ENCODE measurements around the gene MACROD1.

Gene MACROD1

GRCh38 chr11:64186492-64187165 lies 20.7 kb upstream of the MACROD1 start:
- Histone ChIP-seq H3K36me3 (ENCODE audit: control insufficient read depth in 5 of 5, insufficient read depth in 5 of 5, low read length in 5 of 5) (peaks cover 0 to 4% (median 0%) of the 10 kb centered on the region in 5 donors), H3K4me1 (ENCODE audit: control insufficient read depth in 5 of 5, insufficient read depth in 5 of 5, low read length in 5 of 5) (peaks cover 6 to 35% (median 28%) of the 10 kb centered on the region in 5 donors), H3K9me3 (ENCODE audit: control insufficient read depth in 5 of 5, low read length in 5 of 5) (no peaks in the 10 kb centered on the region), H3K9ac (ENCODE audit: low read length in 5 of 5) (peak overlapping the region in 1 of 5 donors; percentile 24), H3K27ac (ENCODE audit: low read depth, low read length) (no peak overlapping the region), H3K4me3 (ENCODE audit: low read depth in 1 of 5, low read length in 5 of 5) (no peak overlapping the region), H3K27me3 (ENCODE audit: control insufficient read depth in 5 of 5, insufficient read depth in 4 of 5, low read length in 5 of 5) (peaks cover 0 to 2% (median 0%) of the 10 kb centered on the region in 5 donors)

GRCh38 chr11:64185693-64186491 lies 20.0 kb upstream of the MACROD1 start, which contains the start of gene STIP1:
TSS of gene STIP1 (plus strand) at chr11:64186171. CDS start at chr11:64186262, 91 bp downstream.
- H3K4me3 ChIP-seq (ENCODE audit: low read depth in 1 of 5, low read length in 5 of 5): peak within 1 kb of the TSS; percentile 65 to 85 (median 77)

GRCh38 chr11:64185175-64185692 lies 19.3 kb upstream of the MACROD1 start:
- Histone ChIP-seq H3K9ac (ENCODE audit: low read length in 5 of 5) (peak overlapping the region; percentile 80 to 92 (median 88)), H3K27me3 (ENCODE audit: control insufficient read depth in 5 of 5, insufficient read depth in 4 of 5, low read length in 5 of 5) (peaks cover 0 to 2% (median 0%) of the 10 kb centered on the region in 5 donors), H3K36me3 (ENCODE audit: control insufficient read depth in 5 of 5, insufficient read depth in 5 of 5, low read length in 5 of 5) (peaks cover 0 to 4% (median 0%) of the 10 kb centered on the region in 5 donors), H3K9me3 (ENCODE audit: control insufficient read depth in 5 of 5, low read length in 5 of 5) (no peaks in the 10 kb centered on the region), H3K27ac (ENCODE audit: low read depth, low read length) (no peak overlapping the region), H3K4me1 (ENCODE audit: control insufficient read depth in 5 of 5, insufficient read depth in 5 of 5, low read length in 5 of 5) (peaks cover 8 to 47% (median 38%) of the 10 kb centered on the region in 5 donors), H3K4me3 (ENCODE audit: low read depth in 1 of 5, low read length in 5 of 5) (peak overlapping the region; percentile 65 to 85 (median 77))

More at GRCh38 chr11:64185693-64186491, 20.0 kb upstream of the MACROD1 start, which contains the start of gene STIP1:
- H3K4me1 ChIP-seq (ENCODE audit: control insufficient read depth in 5 of 5, insufficient read depth in 5 of 5, low read length in 5 of 5): peaks cover 8 to 42% (median 36%) of the 10 kb centered on the region in 5 donors
- peak within 1 kb of the TSS; percentile 80 to 92 (median 88) for H3K9ac ChIP-seq (ENCODE audit: low read length in 5 of 5)
- H3K36me3 ChIP-seq (ENCODE audit: control insufficient read depth in 5 of 5, insufficient read depth in 5 of 5, low read length in 5 of 5): peaks cover 0 to 4% (median 0%) of the 10 kb centered on the region in 5 donors
- H3K9me3 ChIP-seq (ENCODE audit: control insufficient read depth in 5 of 5, low read length in 5 of 5): no peaks in the 10 kb centered on the region
- H3K27me3 ChIP-seq (ENCODE audit: control insufficient read depth in 5 of 5, insufficient read depth in 4 of 5, low read length in 5 of 5): peaks cover 0 to 2% (median 0%) of the 10 kb centered on the region in 5 donors
- no peak within 1 kb of the TSS for H3K27ac ChIP-seq (ENCODE audit: low read depth, low read length)

GRCh38 chr11:64183890-64184289 lies 18.0 kb upstream of the MACROD1 start:
- Histone ChIP-seq H3K27ac (ENCODE audit: low read depth, low read length) (no peak overlapping the region), H3K27me3 (ENCODE audit: control insufficient read depth in 5 of 5, insufficient read depth in 4 of 5, low read length in 5 of 5) (peaks cover 0 to 2% (median 0%) of the 10 kb centered on the region in 5 donors), H3K4me1 (ENCODE audit: control insufficient read depth in 5 of 5, insufficient read depth in 5 of 5, low read length in 5 of 5) (peaks cover 8 to 40% (median 31%) of the 10 kb centered on the region in 5 donors), H3K4me3 (ENCODE audit: low read depth in 1 of 5, low read length in 5 of 5) (no peak overlapping the region), H3K36me3 (ENCODE audit: control insufficient read depth in 5 of 5, insufficient read depth in 5 of 5, low read length in 5 of 5) (peaks cover 0 to 4% (median 0%) of the 10 kb centered on the region in 5 donors), H3K9ac (ENCODE audit: low read length in 5 of 5) (peak overlapping the region in 1 of 5 donors; percentile 3), H3K9me3 (ENCODE audit: control insufficient read depth in 5 of 5, low read length in 5 of 5) (no peaks in the 10 kb centered on the region)

DNA sequence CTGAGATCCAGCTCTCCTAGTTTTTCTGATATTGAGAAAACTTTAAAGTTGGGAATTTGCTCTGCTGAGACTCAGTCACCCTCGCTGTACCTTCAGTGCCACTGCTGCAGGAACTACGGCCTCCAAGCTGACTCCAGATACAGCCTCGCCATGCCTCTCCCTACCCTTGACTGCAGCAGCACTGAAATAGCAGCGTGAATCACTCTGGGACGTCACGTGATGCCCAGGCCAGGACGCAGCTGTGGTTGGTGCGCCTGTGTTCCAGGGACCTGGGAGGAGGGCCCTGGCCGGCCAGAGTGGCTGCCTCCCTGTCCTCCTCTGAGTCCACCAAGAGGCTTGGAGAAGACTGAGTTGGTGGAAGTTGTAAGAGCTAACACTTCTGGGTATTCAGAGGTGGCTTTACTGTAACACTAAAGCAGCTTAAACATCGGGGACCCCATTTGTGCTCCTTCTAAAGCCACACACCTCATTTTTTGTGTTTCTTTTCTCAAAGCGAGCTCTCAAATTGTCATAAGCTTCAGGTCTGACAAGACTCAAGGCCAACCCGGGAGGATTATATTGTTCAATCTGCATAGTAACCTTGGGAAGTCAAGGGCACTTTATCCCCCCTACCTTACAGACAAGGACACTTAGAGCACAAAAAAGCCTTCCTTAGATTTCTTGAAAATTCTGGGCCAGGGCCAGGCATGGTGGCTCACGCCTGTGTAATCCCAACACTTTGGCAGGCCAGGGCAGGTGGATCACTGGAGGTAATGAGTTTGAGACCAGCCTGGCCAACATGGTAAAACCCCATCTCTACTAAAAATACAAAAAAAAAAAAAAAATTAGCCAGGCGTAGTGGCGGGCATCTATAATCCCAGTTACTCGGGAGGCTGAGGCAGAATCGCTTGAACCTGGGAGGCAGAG lies 15.8 kb upstream of the MACROD1 start:
- Histone ChIP-seq H3K27me3 (ENCODE audit: control insufficient read depth in 5 of 5, insufficient read depth in 4 of 5, low read length in 5 of 5) (peaks cover 0 to 2% (median 0%) of the 10 kb centered on the region in 5 donors), H3K9me3 (ENCODE audit: control insufficient read depth in 5 of 5, low read length in 5 of 5) (no peaks in the 10 kb centered on the region), H3K4me3 (ENCODE audit: low read depth in 1 of 5, low read length in 5 of 5) (peak overlapping the region in 4 of 5 donors; percentile 29 to 47 (median 36)), H3K9ac (ENCODE audit: low read length in 5 of 5) (peak overlapping the region in 3 of 5 donors; percentile 21 to 47 (median 30)), H3K36me3 (ENCODE audit: control insufficient read depth in 5 of 5, insufficient read depth in 5 of 5, low read length in 5 of 5) (no peaks in the 10 kb centered on the region), H3K27ac (ENCODE audit: low read depth, low read length) (peak overlapping the region; percentile 74), H3K4me1 (ENCODE audit: control insufficient read depth in 5 of 5, insufficient read depth in 5 of 5, low read length in 5 of 5) (peaks cover 8 to 40% (median 31%) of the 10 kb centered on the region in 5 donors)

DNA sequence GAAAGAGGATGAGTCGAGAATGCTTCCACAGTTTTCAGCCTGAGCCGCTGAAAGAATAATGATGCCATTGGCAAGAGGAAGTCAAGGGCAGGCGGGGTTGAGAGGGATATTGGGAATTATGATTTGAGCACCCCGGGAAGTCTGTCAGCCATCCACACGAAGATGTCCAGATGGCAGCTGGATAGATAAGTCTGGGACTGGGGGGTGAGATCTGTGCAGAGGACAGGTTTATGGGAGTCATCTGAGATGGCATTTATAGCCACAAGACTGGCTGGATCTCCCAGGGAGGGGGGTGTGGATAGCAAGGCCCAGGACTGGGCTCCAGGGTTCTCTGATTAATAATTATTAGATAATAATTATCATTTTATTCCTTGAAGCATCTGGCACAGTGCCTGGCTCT lies 15.0 kb upstream of the MACROD1 start:
- peak overlapping the region in 1 of 5 donors; percentile 47 for H3K4me3 ChIP-seq (ENCODE audit: low read depth in 1 of 5, low read length in 5 of 5)
- H3K9ac ChIP-seq (ENCODE audit: low read length in 5 of 5): peak overlapping the region in 3 of 5 donors; percentile 21 to 47 (median 30)
- H3K4me1 ChIP-seq (ENCODE audit: control insufficient read depth in 5 of 5, insufficient read depth in 5 of 5, low read length in 5 of 5): peaks cover 6 to 40% (median 31%) of the 10 kb centered on the region in 5 donors
- peaks cover 0 to 2% (median 0%) of the 10 kb centered on the region in 5 donors for H3K27me3 ChIP-seq (ENCODE audit: control insufficient read depth in 5 of 5, insufficient read depth in 4 of 5, low read length in 5 of 5)
- no peak overlapping the region for H3K27ac ChIP-seq (ENCODE audit: low read depth, low read length)
- no peaks in the 10 kb centered on the region for H3K36me3 ChIP-seq (ENCODE audit: control insufficient read depth in 5 of 5, insufficient read depth in 5 of 5, low read length in 5 of 5)
- H3K9me3 ChIP-seq (ENCODE audit: control insufficient read depth in 5 of 5, low read length in 5 of 5): no peaks in the 10 kb centered on the region

DNA sequence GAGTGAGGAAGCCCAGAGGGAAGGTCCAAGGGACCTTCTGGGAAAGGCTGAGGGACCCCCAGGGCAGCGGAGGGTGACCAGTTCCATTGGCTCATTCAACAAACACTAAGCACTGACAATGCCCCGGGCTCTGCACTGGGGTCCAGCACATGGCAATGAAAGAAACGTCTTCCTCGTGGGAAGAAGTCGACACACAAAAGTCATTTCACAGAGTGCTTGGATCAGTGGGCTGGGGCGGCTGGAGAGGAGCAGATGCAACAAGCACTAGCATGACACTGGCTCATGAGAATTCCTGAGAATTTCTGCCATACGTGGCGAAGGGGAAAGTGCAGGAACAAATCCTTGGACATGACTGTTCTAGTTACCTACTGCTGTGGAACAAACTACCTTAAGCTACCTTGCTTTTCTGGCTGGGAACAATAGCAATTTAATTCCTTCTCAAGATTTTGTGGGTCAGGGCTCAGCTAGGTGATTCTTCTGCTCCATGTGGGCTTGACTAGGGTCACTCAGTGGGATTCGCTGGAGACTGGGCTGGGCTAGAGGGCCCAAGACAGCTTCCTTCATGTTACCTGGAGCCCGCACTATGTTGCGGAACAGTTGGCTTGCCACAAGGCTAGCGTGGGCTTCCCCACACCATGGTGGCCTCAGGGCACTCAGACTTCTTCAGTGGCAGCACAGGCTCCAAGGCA lies 13.2 kb upstream of the MACROD1 start:
- H3K27ac ChIP-seq (ENCODE audit: low read depth, low read length): no peak overlapping the region
- no peaks in the 10 kb centered on the region for H3K27me3 ChIP-seq (ENCODE audit: control insufficient read depth in 5 of 5, insufficient read depth in 4 of 5, low read length in 5 of 5)
- H3K4me1 ChIP-seq (ENCODE audit: control insufficient read depth in 5 of 5, insufficient read depth in 5 of 5, low read length in 5 of 5): peaks cover 2 to 26% (median 19%) of the 10 kb centered on the region in 5 donors
- H3K9me3 ChIP-seq (ENCODE audit: control insufficient read depth in 5 of 5, low read length in 5 of 5): no peaks in the 10 kb centered on the region
- H3K4me3 ChIP-seq (ENCODE audit: low read depth in 1 of 5, low read length in 5 of 5): no peak overlapping the region
- H3K9ac ChIP-seq (ENCODE audit: low read length in 5 of 5): no peak overlapping the region
- H3K36me3 ChIP-seq (ENCODE audit: control insufficient read depth in 5 of 5, insufficient read depth in 5 of 5, low read length in 5 of 5): no peaks in the 10 kb centered on the region

DNA sequence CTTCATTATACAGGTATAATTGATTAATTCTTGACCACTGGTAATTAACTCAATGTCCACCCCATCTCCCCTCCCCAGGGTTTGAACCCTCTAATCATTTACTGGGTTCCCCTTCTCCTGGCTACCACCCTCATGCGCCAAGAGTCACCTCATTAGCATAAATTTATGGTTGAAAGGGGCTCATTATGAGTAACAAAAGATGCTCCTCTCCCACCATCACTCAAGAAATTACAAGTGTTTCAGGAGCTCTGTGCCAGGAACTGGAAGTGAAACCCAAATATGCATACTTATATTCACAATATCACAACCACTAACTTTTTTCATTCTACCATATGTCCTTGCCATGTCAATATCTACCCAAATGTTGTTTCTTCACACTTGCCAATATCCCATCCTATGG lies 12.3 kb upstream of the MACROD1 start:
- no peak overlapping the region for H3K4me3 ChIP-seq (ENCODE audit: low read depth in 1 of 5, low read length in 5 of 5)
- no peaks in the 10 kb centered on the region for H3K27me3 ChIP-seq (ENCODE audit: control insufficient read depth in 5 of 5, insufficient read depth in 4 of 5, low read length in 5 of 5)
- H3K9ac ChIP-seq (ENCODE audit: low read length in 5 of 5): no peak overlapping the region
- H3K36me3 ChIP-seq (ENCODE audit: control insufficient read depth in 5 of 5, insufficient read depth in 5 of 5, low read length in 5 of 5): no peaks in the 10 kb centered on the region
- H3K27ac ChIP-seq (ENCODE audit: low read depth, low read length): no peak overlapping the region
- H3K9me3 ChIP-seq (ENCODE audit: control insufficient read depth in 5 of 5, low read length in 5 of 5): peaks cover 0 to 4% (median 0%) of the 10 kb centered on the region in 5 donors
- peaks cover 2 to 17% (median 14%) of the 10 kb centered on the region in 5 donors for H3K4me1 ChIP-seq (ENCODE audit: control insufficient read depth in 5 of 5, insufficient read depth in 5 of 5, low read length in 5 of 5)

All from subcutaneous abdominal adipose tissue (tissue), 5 donors.